Measurements from ENCODE around the gene FAF2. TPM values are rescaled to one million over a fixed set of nuclear protein-coding genes. Genes with fewer than 3 reads are reported as not detected.
A peak's percentile ranks its signal among the peaks of the same experiment; 100 is the strongest.
"Not testable (repeated sequence)": the region's sequence is repeated elsewhere in the genome, so short reads cannot be mapped to it uniquely, and the experiment has no call there.

The FAF2 gene
- total and polyA plus RNA-seq, 3 donors from 2014 or later = 53.9 to 57.6 (median 55.0) TPM

DNA sequence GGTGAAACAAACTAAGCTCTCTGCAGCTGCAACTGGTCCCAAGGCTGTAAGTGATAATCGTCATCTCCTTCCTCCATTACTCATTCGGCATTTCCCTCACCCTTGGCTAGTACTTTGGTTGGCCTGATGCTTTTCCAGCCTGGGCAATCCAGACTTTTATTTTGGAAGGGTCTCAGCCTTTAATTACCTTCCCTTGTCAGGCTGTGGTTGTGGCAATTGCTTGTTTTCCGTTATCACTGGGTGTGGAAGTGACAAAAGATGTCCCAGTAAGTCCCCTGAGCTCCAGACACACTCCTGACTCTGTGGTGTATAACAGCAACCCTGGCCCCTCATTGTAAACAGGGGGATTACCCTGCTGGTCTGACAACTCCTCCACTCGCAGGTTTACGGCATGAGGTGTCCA lies 6.3 kb upstream of the FAF2 start:
- Histone ChIP-seq H3K4me1 (peaks cover 4% of the 10 kb centered on the region), H3K9me3 (no peaks in the 10 kb centered on the region), H3K27ac (no peak overlapping the region), H3K27me3 (no peaks in the 10 kb centered on the region), H3K4me3 (no peak overlapping the region), H3K36me3 (ENCODE audit: low read depth, missing control alignments) (no peaks in the 10 kb centered on the region)
- no peak for DNase-seq
- no peak for TF ChIP-seq POLR2A (IDR thresholded peaks at IDR 0.05)
- TF ChIP-seq, protein P1, sequence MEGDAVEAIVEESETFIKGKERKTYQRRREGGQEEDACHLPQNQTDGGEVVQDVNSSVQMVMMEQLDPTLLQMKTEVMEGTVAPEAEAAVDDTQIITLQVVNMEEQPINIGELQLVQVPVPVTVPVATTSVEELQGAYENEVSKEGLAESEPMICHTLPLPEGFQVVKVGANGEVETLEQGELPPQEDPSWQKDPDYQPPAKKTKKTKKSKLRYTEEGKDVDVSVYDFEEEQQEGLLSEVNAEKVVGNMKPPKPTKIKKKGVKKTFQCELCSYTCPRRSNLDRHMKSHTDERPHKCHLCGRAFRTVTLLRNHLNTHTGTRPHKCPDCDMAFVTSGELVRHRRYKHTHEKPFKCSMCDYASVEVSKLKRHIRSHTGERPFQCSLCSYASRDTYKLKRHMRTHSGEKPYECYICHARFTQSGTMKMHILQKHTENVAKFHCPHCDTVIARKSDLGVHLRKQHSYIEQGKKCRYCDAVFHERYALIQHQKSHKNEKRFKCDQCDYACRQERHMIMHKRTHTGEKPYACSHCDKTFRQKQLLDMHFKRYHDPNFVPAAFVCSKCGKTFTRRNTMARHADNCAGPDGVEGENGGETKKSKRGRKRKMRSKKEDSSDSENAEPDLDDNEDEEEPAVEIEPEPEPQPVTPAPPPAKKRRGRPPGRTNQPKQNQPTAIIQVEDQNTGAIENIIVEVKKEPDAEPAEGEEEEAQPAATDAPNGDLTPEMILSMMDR (IDR thresholded peaks at IDR 0.05) = no peak
- WGBS, 2 donors = 27 to 56% methylated on average over 4 to 5 of the region's 5 CpGs
- intact Hi-C loops (cut with DNase I; ENCODE audit: low total_unique reads) = no loop called here

DNA sequence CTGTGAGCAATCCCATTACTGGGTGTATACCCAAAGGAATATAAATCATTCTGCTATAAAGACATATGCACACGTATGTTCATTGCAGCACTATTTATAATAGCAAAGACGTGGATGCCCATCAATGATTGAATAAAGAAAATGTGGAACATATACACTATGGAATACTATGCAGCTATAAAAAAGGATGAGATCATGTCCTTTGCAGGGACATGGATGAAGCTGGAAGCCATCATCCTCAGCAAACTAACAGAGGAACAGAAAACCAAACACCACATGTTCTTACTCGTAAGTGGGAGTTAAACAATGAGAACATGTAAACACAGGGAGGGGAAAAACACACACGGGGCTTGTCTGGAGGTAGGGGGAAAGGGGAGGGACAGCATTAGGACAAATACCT lies 5.3 kb upstream of the FAF2 start:
- 77 to 86% methylated on average over 4 of the region's 4 CpGs for WGBS, 2 donors
- H3K27me3 ChIP-seq; intact Hi-C loops (cut with DNase I; ENCODE audit: low total_unique reads); DNase-seq; H3K36me3 ChIP-seq (ENCODE audit: low read depth, missing control alignments); H3K4me1 ChIP-seq; H3K27ac ChIP-seq; H3K4me3 ChIP-seq; H3K9me3 ChIP-seq: not testable (repeated sequence)

DNA sequence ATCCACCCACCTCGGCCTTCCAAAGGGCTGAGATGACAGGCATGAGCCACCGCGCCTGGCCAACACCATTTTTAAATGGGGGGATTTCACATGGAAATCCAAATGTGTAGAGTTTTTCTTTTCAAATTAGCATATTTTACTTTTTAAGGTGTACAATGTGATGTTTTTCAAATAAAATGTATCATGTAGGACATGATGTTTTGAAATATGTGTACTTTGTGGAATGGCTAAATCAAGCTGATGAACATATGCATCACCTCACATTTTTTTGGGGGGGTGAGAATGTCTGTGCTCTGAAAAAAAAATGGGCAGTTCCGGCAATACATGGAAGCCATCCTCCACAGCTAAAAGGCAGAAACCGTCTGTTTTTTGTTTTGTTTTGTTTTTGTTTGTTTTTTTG lies 3.4 kb upstream of the FAF2 start:
- peaks cover 16% of the 10 kb centered on the region for H3K4me1 ChIP-seq
- no peaks in the 10 kb centered on the region for H3K9me3 ChIP-seq
- no peak overlapping the region for H3K4me3 ChIP-seq
- no peaks in the 10 kb centered on the region for H3K36me3 ChIP-seq (ENCODE audit: low read depth, missing control alignments)
- TF ChIP-seq, protein P1 (IDR thresholded peaks at IDR 0.05) = no peak
- TF ChIP-seq POLR2A (IDR thresholded peaks at IDR 0.05) = no peak
- no peak for DNase-seq
- H3K27ac ChIP-seq = no peak overlapping the region
- no peaks in the 10 kb centered on the region for H3K27me3 ChIP-seq
- intact Hi-C loops (cut with DNase I; ENCODE audit: low total_unique reads) = no loop called here
- WGBS, 2 donors = 89 to 90% methylated on average over 5 of the region's 5 CpGs

DNA sequence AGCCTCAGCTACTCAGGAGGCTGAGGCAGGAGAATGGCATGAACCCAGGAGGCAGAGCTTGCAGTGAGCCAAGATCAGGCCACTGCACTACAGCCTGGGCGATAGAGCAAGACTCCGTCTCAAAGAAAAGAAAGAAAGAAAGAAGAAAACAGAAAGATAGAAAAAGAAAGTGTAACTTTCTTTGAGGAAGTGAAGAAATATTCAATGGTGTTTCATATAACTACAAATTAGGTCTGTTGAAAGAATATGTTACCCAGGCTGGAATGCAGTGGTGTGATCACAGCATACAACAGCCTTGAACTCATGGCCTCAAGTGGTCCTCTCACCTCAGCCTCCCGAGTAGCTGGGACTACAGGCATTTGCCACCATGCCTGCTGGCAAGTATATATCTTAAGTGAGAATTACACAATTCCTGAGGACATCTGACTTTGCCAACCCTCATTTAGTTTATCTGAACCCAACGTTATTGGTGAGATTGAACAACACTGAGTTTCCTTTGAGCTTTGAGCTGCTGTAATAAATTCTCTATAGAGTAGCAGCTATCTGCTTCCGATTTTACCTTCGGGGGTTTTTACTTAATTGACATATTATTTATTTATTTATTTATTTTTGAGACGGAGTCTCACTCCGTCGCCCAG lies 2.0 kb upstream of the FAF2 start:
- H3K4me3 ChIP-seq = no peak overlapping the region
- no peak for DNase-seq
- TF ChIP-seq, protein P1 (IDR thresholded peaks at IDR 0.05) = no peak
- no peak for TF ChIP-seq POLR2A (IDR thresholded peaks at IDR 0.05)
- no peak overlapping the region for H3K27ac ChIP-seq
- H3K4me1 ChIP-seq = peaks cover 17% of the 10 kb centered on the region
- WGBS, 2 donors = 68 to 71% methylated on average over 9 of the region's 9 CpGs
- no peaks in the 10 kb centered on the region for H3K9me3 ChIP-seq
- H3K27me3 ChIP-seq = no peaks in the 10 kb centered on the region
- no peaks in the 10 kb centered on the region for H3K36me3 ChIP-seq (ENCODE audit: low read depth, missing control alignments)
- intact Hi-C loops (cut with DNase I; ENCODE audit: low total_unique reads) = no loop called here

DNA sequence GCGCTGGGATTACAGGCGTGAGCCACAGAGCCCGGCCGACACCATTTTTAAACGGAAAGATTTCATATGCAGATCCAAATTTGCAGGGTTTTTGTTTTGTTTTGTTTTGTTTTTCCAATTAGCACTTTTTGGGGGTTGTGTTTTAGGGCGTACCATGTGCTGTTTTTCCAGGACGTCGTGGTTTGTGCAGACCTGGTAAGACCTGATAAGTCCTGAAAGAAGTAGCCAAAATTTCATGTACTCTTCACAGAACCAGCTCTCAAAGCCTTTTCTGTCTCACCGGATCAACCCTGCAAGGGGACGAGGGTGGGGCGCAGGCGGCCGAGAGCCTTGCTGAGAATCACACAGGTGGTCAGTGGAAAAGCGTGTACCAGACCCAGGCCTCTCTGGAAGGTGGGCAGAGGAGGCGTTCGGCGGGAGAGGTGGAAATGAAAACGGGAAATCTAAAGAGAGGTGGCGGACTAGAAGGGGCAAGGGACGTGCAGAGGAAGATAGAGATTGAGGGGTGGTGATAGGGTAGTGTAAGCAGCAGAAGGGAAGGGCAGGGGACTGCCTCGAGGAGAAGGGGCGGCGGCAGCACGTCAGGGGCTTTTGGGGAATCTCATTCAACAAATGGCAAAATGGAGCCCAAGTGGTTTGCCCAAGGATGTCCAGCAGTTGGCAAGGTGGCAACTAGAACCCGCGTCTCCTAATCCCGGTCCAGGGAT lies 1.1 kb upstream of the FAF2 start:
- peak overlapping the region; percentile 93 to 95 for H3K27ac ChIP-seq
- no peaks in the 10 kb centered on the region for H3K27me3 ChIP-seq
- peaks cover 17% of the 10 kb centered on the region for H3K4me1 ChIP-seq
- peak overlapping the region; percentile 91 to 98 for H3K4me3 ChIP-seq
- no peaks in the 10 kb centered on the region for H3K36me3 ChIP-seq (ENCODE audit: low read depth, missing control alignments)
- no peaks in the 10 kb centered on the region for H3K9me3 ChIP-seq
- WGBS, 2 donors = 11 to 12% methylated on average over 25 to 27 of the region's 27 CpGs
- intact Hi-C loops (cut with DNase I; ENCODE audit: low total_unique reads) = no loop called here
- DNase-seq = peak; percentile 32
- TF ChIP-seq, protein P1 (IDR thresholded peaks at IDR 0.05) = no peak
- TF ChIP-seq POLR2A (IDR thresholded peaks at IDR 0.05) = no peak
